Glomerular endothelial cell (primary cell): ENCODE results near the gene FOXP4. TPM values are rescaled to one million over a fixed set of nuclear protein-coding genes. Genes with fewer than 3 reads are reported as not detected.

Experiments
- DNase-seq: peaks from one replicate; pipeline ENCODE4 v3.0.0-alpha.2; 2011; ENCODE audit warnings: low read depth, low spot score; ENCODE audit errors: extremely low read depth
- total RNA-seq: library from RNA; depleted of rRNA; stranded (reverse); fragments of >200 nt; gene quantifications from 2 replicates; pipeline ENCODE4 v1.2.3, GENCODE V29; 2015

Gene FOXP4
- total RNA-seq, 1 donor from 2014 or later = 10.7 TPM

- no peak for DNase-seq
Observed at GRCh38 chr6:41546866-41547798, 951 bp downstream of the FOXP4 start.

DNA sequence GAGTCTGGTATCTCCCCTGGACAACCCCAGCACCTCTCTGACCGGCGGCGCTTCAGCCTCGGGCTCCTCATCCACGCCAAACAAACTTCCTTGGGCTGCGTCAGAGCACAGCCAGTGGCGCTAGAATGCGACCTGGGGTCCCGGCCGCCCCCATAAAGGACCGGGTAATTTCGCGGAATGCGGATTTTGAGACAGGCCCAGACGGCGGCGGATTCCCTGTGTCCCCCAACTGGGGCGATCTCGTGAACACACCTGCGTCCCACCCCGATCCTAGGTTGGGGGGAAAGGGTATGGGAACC lies 1.6 kb downstream of the FOXP4 start:
- no peak for DNase-seq

GRCh38 chr6:41548098-41548840 lies 2.1 kb downstream of the FOXP4 start:
- DNase-seq = no peak

GRCh38 chr6:41548841-41549642 lies 2.9 kb downstream of the FOXP4 start:
- DNase-seq = no peak

GRCh38 chr6:41549673-41550072 lies 3.5 kb downstream of the FOXP4 start:
- DNase-seq = no peak

- DNase-seq = no peak
Observed at GRCh38 chr6:41551086-41551700, 5.0 kb downstream of the FOXP4 start.

DNA sequence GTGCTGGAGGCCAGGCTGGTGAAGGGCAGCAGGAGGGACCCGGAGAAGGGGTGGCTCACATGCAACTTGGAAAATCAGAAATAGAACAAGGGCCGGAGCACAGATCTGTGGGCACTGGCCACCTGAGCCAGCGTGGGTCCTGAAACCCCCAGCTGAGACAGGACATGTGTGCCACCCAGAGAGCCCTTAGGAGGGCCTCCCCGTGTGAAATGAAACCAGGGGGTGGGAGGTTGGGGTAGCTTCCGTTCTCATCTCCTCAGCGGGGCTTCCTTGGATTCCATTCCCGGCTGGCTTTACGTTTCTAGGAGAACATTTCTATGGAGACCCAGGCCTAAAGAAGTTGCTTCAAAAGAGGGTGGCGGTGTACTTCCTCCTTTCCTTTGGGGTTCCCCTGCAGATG lies 5.7 kb downstream of the FOXP4 start:
- DNase-seq = no peak

GRCh38 chr6:41552723-41553122 lies 6.5 kb downstream of the FOXP4 start:
- DNase-seq = no peak

DNA sequence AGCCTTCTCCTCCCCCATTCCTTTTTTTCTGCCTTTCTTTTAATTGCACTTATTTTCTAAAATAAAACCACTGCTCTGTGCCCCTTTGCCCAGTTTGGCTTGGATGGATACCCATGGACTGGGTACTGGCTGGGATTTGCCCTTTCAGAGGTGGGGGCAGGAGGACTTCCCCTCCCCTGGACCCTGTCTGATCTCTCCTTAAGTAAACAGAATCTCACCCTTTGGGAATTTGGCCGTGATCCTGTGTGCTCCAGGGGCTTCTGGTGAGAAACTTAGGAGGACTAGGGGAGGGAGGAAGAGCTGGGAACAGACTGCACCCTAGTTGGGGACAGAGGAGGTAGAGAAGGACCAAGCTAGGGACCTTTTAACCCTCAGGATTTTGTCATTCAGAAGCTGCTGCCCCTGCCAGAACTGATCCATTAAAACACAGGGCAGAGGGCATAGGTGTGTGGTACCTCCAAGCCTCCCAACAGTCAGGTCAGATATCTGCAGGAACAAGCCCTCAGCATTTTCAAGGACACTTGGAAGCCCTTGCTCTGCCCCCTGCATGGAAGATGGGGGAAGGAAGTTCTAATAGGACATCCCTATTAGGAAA lies 7.3 kb downstream of the FOXP4 start:
- DNase-seq = no peak

DNA sequence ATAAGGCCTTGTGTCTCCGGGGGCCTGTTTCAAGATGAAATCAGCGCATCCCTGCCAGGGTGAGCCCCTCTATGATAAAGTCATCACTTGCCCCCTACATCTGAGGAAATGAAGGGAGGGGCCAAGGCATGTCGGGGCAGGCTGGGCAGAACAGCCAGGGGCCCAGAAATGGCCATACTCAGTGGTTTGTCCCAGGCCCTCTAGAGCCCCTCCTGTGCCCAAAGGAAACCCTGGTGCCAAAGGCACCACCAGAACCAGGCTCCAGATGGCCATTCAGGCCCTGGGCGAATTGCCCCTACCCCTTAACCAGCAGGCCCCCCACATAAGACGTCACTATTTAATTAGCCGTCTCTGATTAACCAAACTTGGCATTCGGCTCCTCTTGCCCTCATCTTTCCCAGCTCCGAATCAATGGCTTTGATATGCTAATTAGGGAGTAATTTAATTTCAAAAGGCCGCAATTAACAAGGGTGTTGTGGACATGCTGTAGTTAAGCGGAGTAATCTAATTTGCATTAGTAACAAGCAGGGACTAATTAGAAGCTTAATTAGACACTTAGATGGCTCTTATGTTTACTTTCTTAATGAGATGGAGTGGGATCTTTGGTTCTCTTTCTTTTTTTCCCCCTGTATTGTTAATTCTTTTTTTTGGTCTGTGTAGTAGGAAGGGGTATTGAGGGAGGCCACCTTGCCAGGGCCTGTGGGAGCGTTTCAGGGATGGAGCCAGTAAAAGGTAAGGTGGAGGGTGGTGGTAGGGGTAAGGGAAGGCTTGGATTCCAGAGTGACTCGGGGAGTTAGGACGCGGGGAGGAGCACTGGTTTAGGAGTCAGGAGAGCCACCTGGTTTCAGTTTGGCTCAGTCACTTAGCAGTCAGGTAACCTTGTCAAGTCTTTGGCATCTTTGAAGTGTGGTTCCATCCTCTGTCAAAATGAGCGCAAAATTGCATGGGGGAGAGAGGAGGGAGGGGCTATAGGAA lies 9.4 kb downstream of the FOXP4 start:
- no peak for DNase-seq

DNA sequence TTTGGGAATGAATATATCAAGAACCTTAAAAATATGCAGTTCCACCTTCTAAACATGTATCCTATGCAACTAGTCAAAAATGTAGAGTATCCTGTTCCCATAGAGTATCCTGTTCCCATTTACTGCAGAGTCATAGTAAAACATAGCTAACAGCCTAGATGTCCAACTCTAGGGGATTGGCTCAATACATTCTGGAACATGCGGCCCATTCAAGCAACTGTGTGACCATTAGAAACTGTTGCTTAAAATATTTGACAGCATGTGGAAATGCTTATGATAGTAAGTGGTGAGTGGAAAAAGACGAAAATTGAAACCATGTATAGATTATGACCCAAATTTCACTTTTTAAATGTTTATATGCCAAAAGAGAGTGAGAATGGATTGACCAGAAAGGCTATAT lies 11.2 kb downstream of the FOXP4 start:
- no peak for DNase-seq

DNA sequence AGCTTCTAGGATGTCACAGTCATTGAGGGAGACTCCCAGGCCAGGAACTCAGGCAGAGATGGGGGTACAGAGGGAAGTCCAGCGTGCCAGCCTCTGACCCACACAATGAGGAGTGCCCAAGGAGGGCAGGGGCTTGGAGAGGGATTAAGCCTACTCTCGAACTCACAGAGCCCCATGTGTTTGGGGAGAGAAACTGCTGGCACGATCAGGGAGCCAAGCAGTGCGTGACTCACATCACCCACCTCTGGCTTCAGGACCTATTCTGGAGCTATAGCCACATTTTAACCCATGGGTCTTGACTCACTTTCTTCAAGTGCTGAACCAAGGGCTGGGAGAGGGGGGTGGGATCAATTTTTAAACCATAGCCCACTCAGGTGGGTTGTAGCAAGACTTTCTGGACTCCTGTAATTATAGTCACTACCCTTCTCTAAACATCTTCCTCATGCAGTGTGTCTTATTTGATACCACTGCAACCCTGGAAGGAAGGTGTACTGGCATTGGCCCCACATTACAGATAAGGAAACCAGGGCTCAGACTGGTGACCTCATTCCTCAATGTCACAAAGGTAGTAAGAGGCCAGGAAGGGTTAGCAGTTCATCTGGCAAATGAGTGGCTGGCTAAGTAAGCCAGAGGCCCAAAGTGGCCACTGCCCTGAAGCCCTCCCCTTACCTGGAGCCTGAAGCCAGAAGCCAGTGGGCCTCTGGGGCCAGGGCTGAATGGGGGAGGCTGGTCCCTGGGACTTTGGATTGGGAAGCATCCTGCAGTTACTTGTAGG lies 12.0 kb downstream of the FOXP4 start:
- no peak for DNase-seq

- DNase-seq = no peak
Observed at GRCh38 chr6:41559655-41560427, 13.7 kb downstream of the FOXP4 start.

DNA sequence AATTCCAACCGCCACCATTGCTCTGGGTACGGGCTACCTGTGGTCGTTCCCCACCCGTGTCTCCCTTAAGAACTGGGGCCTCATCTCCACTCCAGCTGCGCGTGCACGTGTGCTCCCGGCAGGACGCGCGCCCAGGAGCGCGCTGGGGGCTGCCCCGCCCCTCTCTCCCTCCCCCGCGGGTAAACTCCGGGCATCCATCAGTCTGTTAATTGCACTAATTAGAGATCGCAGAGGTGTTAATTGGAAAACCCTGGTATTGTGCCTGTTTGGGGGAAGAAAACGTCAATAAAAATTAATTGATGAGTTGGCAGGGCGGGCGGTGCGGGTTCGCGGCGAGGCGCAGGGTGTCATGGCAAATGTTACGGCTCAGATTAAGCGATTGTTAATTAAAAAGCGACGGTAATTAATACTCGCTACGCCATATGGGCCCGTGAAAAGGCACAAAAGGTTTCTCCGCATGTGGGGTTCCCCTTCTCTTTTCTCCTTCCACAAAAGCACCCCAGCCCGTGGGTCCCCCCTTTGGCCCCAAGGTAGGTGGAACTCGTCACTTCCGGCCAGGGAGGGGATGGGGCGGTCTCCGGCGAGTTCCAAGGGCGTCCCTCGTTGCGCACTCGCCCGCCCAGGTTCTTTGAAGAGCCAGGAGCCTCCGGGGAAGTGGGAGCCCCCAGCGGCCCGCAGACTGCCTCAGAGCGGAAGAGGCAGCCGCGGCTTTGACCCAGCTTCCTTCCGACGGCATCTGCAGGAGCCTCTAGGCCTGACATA lies 14.4 kb downstream of the FOXP4 start:
- DNase-seq = no peak

GRCh38 chr6:41561416-41561815 lies 15.2 kb downstream of the FOXP4 start:
- DNase-seq = no peak

DNA sequence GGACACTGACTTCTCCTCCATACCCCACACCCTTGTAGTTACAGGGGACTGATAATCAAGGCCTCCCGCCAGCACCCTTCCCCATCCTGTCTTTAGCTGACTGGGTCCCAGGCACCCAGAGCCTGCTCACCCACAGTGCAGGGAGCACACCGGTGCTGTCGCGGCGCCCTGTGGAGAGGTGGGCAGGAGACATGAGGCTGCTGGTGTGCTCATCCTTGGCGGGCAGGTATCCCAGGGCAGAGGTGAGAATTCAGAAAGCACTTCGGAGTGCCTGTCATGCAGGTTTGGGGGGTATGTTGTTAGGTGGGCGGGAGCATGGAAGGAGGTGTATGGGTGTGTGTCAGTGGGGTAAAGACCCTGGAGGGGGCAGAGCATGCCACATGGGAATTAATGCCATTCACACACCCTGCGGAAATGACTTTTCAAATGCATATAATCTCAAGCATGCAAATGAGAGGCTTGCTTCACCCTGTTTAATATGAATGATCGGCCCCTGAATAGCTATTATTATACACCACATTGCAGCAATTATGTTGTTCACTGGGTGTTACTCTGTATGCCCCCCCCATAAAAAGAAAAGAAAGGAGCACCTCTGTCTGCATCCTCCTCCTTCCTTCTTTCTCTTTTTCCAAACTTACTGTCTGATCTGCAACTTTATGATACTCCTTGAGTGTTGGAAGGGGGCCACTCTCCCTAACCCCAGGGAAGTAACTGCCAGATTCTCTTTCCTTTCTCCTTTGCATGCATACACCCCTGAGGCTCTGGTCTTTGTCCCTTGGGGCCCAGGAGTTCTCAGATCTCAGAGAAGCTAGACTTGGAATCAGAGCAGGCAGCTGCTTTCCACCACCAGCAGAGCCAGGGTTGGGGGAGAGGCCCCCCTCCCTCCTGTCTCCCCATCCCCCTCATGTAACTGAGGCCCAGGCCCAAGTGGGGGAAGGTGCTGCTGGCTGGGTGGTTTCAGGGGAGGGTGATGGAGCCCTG lies 16.0 kb downstream of the FOXP4 start:
- DNase-seq = no peak
